DND-41 (cell line): ENCODE results near the gene FSIP1.

ENCODE experiments used
- ATAC-seq: fragments of 200-7000 bp; cut with Tn5 transposase; 3 replicates; pipeline ENCODE4 v1.9.1; 2021; ENCODE audit warnings: low read depth; ENCODE audit not compliant: insufficient read depth
- DNase-seq: peaks from one replicate; pipeline ENCODE4 v3.0.0-alpha.2; 2020
- H2AFZ ChIP-seq: 2 replicates; pipeline ENCODE4 v1.6.0; 2012; ENCODE audit warnings: low read depth, low read length
- H3K27ac ChIP-seq: 2 replicates; pipeline ENCODE4 v1.5.1; 2012; ENCODE audit warnings: low read length, inconsistent platforms
- H3K27me3 ChIP-seq: fragments of 200-600 bp; sonication (generic); 2 replicates; pipeline ENCODE4 v1.6.0; 2012; ENCODE audit warnings: low read length, mild to moderate bottlenecking, inconsistent platforms; ENCODE audit not compliant: insufficient read depth, poor library complexity
- H3K36me3 ChIP-seq: 2 replicates; pipeline ENCODE4 v1.5.1; 2012; ENCODE audit warnings: low read length, inconsistent platforms; ENCODE audit not compliant: insufficient read depth
- H3K4me1 ChIP-seq: 2 replicates; pipeline ENCODE4 v1.5.1; 2012; ENCODE audit warnings: mild to moderate bottlenecking, low read length; ENCODE audit not compliant: insufficient read depth
- H3K4me2 ChIP-seq: 2 replicates; pipeline ENCODE4 v1.6.0; 2012; ENCODE audit warnings: mild to moderate bottlenecking, moderate library complexity, low read length, inconsistent platforms; ENCODE audit not compliant: insufficient read depth
- H3K4me3 ChIP-seq, 2 experiments: fragments of 200-600 bp in 1 of 2; shearing (Covaris generic) in 1 of 2; 2 replicates each; pipeline ENCODE4 v1.5.1; 2012 to 2016; ENCODE audit warnings: inconsistent platforms in 2 of 2, low read length in 2 of 2, mild to moderate bottlenecking in 2 of 2, low read depth in 1 of 2, moderate library complexity in 1 of 2
- H3K79me2 ChIP-seq: 2 replicates; pipeline ENCODE4 v1.6.0; 2012; ENCODE audit warnings: low read length, inconsistent platforms; ENCODE audit not compliant: insufficient read depth
- H3K9ac ChIP-seq: 2 replicates; pipeline ENCODE4 v1.6.0; 2012; ENCODE audit warnings: low read depth, mild to moderate bottlenecking, inconsistent platforms, low read length, moderate library complexity
- H3K9me3 ChIP-seq: 2 replicates; pipeline ENCODE4 v1.5.1; 2012; ENCODE audit warnings: low read length, moderate library complexity, mild to moderate bottlenecking, inconsistent platforms; ENCODE audit not compliant: insufficient read depth, severe bottlenecking
- H4K20me1 ChIP-seq: 2 replicates; pipeline ENCODE4 v1.6.0; 2012; ENCODE audit warnings: low read length; ENCODE audit not compliant: insufficient read depth
- CTCF ChIP-seq: IDR thresholded peaks from 2 replicates; pipeline ENCODE4 v1.5.1; 2012; ENCODE audit warnings: borderline replicate concordance, low read length, moderate library complexity, mild to moderate bottlenecking; ENCODE audit not compliant: poor library complexity, severe bottlenecking; ENCODE audit errors: extremely low read depth
- EZH2 ChIP-seq: IDR thresholded peaks from 3 replicates; pipeline ENCODE4 v1.6.1; 2012; ENCODE audit warnings: borderline replicate concordance, low read depth, mild to moderate bottlenecking, moderate library complexity, low read length, inconsistent platforms; ENCODE audit not compliant: severe bottlenecking

The FSIP1 gene

DNA sequence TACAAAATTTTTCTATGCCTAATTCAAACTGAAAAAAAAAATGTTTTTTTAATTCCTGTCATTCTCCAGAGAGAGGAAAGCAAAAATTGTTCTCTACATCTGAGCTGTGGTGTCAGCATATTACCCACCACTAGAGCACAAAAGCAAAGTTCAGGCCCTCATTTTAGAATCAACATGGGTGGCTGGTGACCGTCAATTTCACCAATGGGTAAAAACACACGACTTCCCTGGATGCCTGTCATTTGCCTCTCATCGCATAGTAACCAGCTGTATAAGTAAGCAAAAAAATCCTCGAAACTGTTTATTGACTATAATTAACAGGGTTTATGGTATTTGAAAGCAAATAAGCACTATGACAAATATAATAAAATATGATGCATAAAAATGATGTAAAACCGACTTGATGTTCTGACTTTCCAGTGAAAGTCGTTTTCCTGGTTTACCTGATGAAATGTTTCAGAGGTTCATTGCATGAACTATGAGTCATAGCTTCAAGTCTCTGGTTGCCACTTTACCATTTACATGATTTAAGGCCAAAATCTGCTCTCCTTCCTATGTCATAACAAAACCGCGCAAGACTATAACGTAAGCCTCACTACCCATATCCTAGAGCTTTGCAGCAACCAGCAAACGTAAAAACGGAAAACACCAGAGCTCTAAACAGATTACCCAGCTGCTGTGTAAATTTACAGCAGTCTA lies 141.3 kb downstream of the FSIP1 start:
- DNase-seq (no peak), ATAC-seq (no peak)
- H3K79me2 ChIP-seq, result no peaks in the 10 kb centered on the region
- H3K27me3 ChIP-seq, result peaks cover 15% of the 10 kb centered on the region
- no peak overlapping the region for H3K27ac ChIP-seq
- H3K36me3 ChIP-seq, result no peaks in the 10 kb centered on the region
- no peak overlapping the region for H3K4me3 ChIP-seq
- H3K9ac ChIP-seq, result no peak overlapping the region
- H3K4me1 ChIP-seq, result no peaks in the 10 kb centered on the region
- no peak overlapping the region for H2AFZ ChIP-seq
- H4K20me1 ChIP-seq, result no peaks in the 10 kb centered on the region
- H3K9me3 ChIP-seq, result no peaks in the 10 kb centered on the region
- H3K4me2 ChIP-seq, result no peak overlapping the region
- TF ChIP-seq CTCF (no peak), EZH2 (no peak)

DNA sequence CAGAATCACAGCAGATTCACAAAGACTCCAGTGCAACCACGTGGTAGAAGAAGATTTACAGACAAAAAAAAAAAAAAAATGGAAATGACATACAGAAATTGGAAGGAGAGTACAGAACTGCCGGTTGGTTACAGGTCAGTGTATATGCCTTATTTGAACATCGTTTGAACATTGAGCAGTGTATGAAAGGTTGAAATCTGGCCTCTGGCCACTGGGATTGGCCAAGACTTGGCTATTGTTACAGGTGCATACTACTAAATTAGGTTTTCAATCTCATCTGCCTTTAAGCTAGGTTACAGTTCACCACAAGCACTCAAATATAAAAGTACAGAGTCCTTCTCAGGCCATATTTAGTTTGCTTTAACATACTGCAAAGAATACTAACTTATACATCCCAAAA lies 142.0 kb downstream of the FSIP1 start:
- H3K9me3 ChIP-seq, result no peaks in the 10 kb centered on the region
- TF ChIP-seq CTCF, result no peak
- TF ChIP-seq EZH2, result no peak

GRCh38 chr15:39639037-39639436 lies 143.6 kb downstream of the FSIP1 start:
- H3K9me3 ChIP-seq, result no peaks in the 10 kb centered on the region
- ATAC-seq (no peak), DNase-seq (no peak)
- H3K4me1 ChIP-seq, result no peaks in the 10 kb centered on the region
- no peaks in the 10 kb centered on the region for H3K79me2 ChIP-seq
- TF ChIP-seq EZH2, result no peak
- TF ChIP-seq CTCF, result no peak
- no peak overlapping the region for H3K9ac ChIP-seq
- no peak overlapping the region for H2AFZ ChIP-seq
- no peak overlapping the region for H3K27ac ChIP-seq
- H3K27me3 ChIP-seq, result peaks cover 19% of the 10 kb centered on the region
- H3K4me2 ChIP-seq, result no peak overlapping the region
- H4K20me1 ChIP-seq, result no peaks in the 10 kb centered on the region
- H3K36me3 ChIP-seq, result no peaks in the 10 kb centered on the region
- H3K4me3 ChIP-seq, result no peak overlapping the region

More for the DNA sequence above, 142.0 kb downstream of the FSIP1 start:
- DNase-seq (no peak), ATAC-seq (no peak)
- Histone ChIP-seq H2AFZ (no peak overlapping the region), H3K4me3 (no peak overlapping the region), H3K27ac (no peak overlapping the region), H3K27me3 (peaks cover 19% of the 10 kb centered on the region), H3K79me2 (no peaks in the 10 kb centered on the region), H3K4me2 (no peak overlapping the region), H3K4me1 (no peaks in the 10 kb centered on the region), H3K9ac (no peak overlapping the region), H4K20me1 (no peaks in the 10 kb centered on the region), H3K36me3 (no peaks in the 10 kb centered on the region)

DNA sequence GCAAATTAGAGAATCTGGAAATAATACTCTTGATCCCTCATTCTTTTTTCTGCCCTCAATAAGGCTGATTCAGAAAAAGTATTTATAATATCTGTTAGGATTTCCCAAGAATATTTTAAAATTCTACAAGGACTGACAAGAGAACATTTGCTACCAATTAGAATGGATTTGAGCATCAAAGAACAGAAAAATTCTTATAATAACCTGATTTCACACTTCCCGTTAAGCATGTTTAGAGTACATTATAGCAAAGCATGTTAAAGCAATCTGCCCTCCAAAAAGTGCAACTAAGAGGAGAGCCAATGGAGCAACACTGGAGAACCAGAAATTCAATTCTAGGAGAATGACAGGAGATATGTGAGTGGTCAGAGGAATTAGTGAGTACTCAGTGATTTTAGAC lies 144.6 kb downstream of the FSIP1 start:
- no peak overlapping the region for H2AFZ ChIP-seq
- H3K4me1 ChIP-seq, result no peaks in the 10 kb centered on the region
- H3K79me2 ChIP-seq, result no peaks in the 10 kb centered on the region
- DNase-seq, result no peak
- no peaks in the 10 kb centered on the region for H3K9me3 ChIP-seq
- H3K27me3 ChIP-seq, result peaks cover 19% of the 10 kb centered on the region
- no peak overlapping the region for H3K4me3 ChIP-seq
- no peak overlapping the region for H3K9ac ChIP-seq
- no peak for TF ChIP-seq EZH2
- no peak for TF ChIP-seq CTCF
- H3K36me3 ChIP-seq, result no peaks in the 10 kb centered on the region
- ATAC-seq, result no peak
- H4K20me1 ChIP-seq, result no peaks in the 10 kb centered on the region
- H3K27ac ChIP-seq, result no peak overlapping the region
- no peak overlapping the region for H3K4me2 ChIP-seq
